ENCODE measurements around the gene ACSL3.

The ACSL3 gene

GRCh38 chr2:222883420-222883819, 22.6 kb downstream of the ACSL3 start:
- DNase-seq, result no peak

- DNase-seq, result no peak
Measured at GRCh38 chr2:222884114-222884771, 23.4 kb downstream of the ACSL3 start.

GRCh38 chr2:222884805-222885424, 24.1 kb downstream of the ACSL3 start:
- DNase-seq, result no peak

GRCh38 chr2:222887124-222887523, 26.3 kb downstream of the ACSL3 start:
- DNase-seq, result no peak

- no peak for DNase-seq
Measured at GRCh38 chr2:222888716-222889115, 27.9 kb downstream of the ACSL3 start.

GRCh38 chr2:222891890-222892289, 31.1 kb downstream of the ACSL3 start:
- no peak for DNase-seq

- no peak for DNase-seq
Measured at GRCh38 chr2:222892321-222892720, 31.5 kb downstream of the ACSL3 start.

GRCh38 chr2:222892761-222893160, 31.9 kb downstream of the ACSL3 start:
- DNase-seq, result no peak

- no peak for DNase-seq
Measured at GRCh38 chr2:222893716-222894115, 32.9 kb downstream of the ACSL3 start.

- no peak for DNase-seq
Measured at GRCh38 chr2:222895144-222895543, 34.3 kb downstream of the ACSL3 start.

- DNase-seq, result no peak
Measured at GRCh38 chr2:222897898-222898297, 37.1 kb downstream of the ACSL3 start.

- no peak for DNase-seq
Measured at GRCh38 chr2:222899413-222900181, 38.8 kb downstream of the ACSL3 start.

- no peak for DNase-seq
Measured at GRCh38 chr2:222900354-222900753, 39.5 kb downstream of the ACSL3 start.

- DNase-seq, result no peak
Measured at GRCh38 chr2:222902660-222903059, 41.8 kb downstream of the ACSL3 start.

- no peak for DNase-seq
Measured at GRCh38 chr2:222903234-222904220, 42.7 kb downstream of the ACSL3 start.

GRCh38 chr2:222904557-222905258, 43.9 kb downstream of the ACSL3 start:
- DNase-seq, result no peak

- no peak for DNase-seq
Measured at GRCh38 chr2:222907048-222907447, 46.2 kb downstream of the ACSL3 start.

GRCh38 chr2:222907790-222908441, 47.1 kb downstream of the ACSL3 start:
- DNase-seq, result no peak

GRCh38 chr2:222909286-222909685, 48.5 kb downstream of the ACSL3 start:
- no peak for DNase-seq

- peak; percentile 24 for DNase-seq
Measured at GRCh38 chr2:222912117-222912516, 51.3 kb downstream of the ACSL3 start.

GRCh38 chr2:222912776-222913175, 51.9 kb downstream of the ACSL3 start:
- DNase-seq, result no peak

Data from NK-92 treated with Interleukin-12 subunit alpha and Interleukin-12 subunit beta, amount 100 ng/mL, for 24 hours (cell line).